Mucosa of descending colon (tissue), 3 donors: ENCODE measurements around the gene TCAP. TPM values are rescaled to one million over a fixed set of nuclear protein-coding genes. Genes with fewer than 3 reads are reported as not detected.
A peak's percentile ranks its signal among the peaks of the same experiment; 100 is the strongest.

Source experiments
- ATAC-seq: fragments of 200-7000 bp; cut with Tn5 transposase; one replicate; pipeline ENCODE4 v1.9.1; 2020; ENCODE audit warnings: mild to moderate bottlenecking, moderate library complexity
- DNase-seq, 3 donors: peaks; one replicate each; pipeline ENCODE4 v3.0.0-alpha.2; 2020
- H3K36me3 ChIP-seq: fragments of 200-600 bp; one replicate; pipeline ENCODE4 v1.8.0; 2021; ENCODE audit warnings: low read depth, mild to moderate bottlenecking
- H3K4me1 ChIP-seq: fragments of 200-600 bp; one replicate; pipeline ENCODE4 v1.8.0; 2021; ENCODE audit warnings: low read depth, mild to moderate bottlenecking
- H3K4me3 ChIP-seq: fragments of 200-600 bp; one replicate; pipeline ENCODE4 v1.8.0; 2021; ENCODE audit warnings: mild to moderate bottlenecking
- H3K9me3 ChIP-seq: fragments of 200-600 bp; one replicate; pipeline ENCODE4 v1.8.0; 2021; ENCODE audit warnings: mild to moderate bottlenecking
- intact Hi-C, 2 donors: fragments of 100-400 bp; cut with DNase I in 1 of 2; cut with micrococcal nuclease in 1 of 2; formaldehyde crosslinking; loops; one replicate each; pipeline versions ENCODE4 v1.11.0 to v1.11.1; 2022; cut with DNase I, micrococcal nuclease
- total RNA-seq, 3 donors: library from RNA; stranded (reverse); fragmentation: NEBNext Ultra II Directional in 2 of 3; extraction: Animal tissue kit (Norgen Biotek cat#: 25700) in 2 of 3; gene quantifications; one replicate each; pipeline versions ENCODE4 v1.2.1 to v1.2.4, GENCODE V29; 2021 to 2023
- TF ChIP-seq, protein P1 (sequence below): fragments of 200-600 bp; IDR thresholded peaks from one replicate; pipeline ENCODE4 v1.8.0; 2022; ENCODE audit warnings: antibody characterized with exemption, mild to moderate bottlenecking
- donor health status: DM: no; HTN: no; CAD: no; lungs with moderate emphysema.
- donor health status: DM: no; HTN: no; CAD: no.
- donor health status: DM: no; HTN: yes; CAD: no.

TCAP gene
- total RNA-seq, 3 donors from 2014 or later: 0.96 to 3.4 (median 1.5) TPM

DNA sequence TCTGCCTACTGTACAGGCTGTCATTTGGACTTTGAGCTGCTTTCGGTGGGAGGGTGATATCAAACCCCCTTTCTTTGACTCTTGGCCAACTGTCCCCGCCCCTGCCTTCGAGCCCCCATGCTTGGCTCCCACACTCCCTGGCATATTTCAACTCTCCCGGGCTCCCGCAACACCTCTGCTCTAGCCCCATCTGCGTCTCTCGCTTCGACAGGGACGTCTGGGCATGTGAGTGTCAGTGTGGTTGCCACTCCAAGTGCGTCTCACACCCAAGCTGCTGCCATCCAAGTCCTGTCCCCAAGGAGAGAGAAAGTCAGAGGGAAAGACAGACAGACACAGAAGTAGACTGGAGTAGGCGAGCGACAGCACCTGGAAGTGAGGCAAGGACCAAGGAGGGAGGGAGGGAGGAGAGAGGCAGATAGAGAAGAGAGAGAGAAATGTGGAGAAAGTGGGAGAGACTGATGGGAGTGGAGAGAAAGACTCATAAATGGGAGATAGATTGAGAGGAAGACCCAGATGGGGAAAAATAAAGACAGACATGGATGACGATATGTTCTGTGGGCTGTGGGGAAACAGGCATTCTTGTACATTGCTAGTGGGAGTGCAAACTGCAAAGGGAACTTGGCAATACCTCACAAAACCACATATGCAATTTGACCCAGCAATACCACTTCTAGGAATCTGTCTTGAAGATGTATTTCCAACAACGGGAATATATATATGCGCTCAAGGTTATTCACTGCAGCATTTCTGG is 16.4 kb upstream of the TCAP start:
- no peak for DNase-seq
- Histone ChIP-seq H3K4me1 (peaks cover 33% of the 10 kb centered on the region), H3K36me3 (no peaks in the 10 kb centered on the region), H3K9me3 (no peaks in the 10 kb centered on the region), H3K4me3 (no peak overlapping the region)
- ATAC-seq: no peak
- TF ChIP-seq, protein P1, sequence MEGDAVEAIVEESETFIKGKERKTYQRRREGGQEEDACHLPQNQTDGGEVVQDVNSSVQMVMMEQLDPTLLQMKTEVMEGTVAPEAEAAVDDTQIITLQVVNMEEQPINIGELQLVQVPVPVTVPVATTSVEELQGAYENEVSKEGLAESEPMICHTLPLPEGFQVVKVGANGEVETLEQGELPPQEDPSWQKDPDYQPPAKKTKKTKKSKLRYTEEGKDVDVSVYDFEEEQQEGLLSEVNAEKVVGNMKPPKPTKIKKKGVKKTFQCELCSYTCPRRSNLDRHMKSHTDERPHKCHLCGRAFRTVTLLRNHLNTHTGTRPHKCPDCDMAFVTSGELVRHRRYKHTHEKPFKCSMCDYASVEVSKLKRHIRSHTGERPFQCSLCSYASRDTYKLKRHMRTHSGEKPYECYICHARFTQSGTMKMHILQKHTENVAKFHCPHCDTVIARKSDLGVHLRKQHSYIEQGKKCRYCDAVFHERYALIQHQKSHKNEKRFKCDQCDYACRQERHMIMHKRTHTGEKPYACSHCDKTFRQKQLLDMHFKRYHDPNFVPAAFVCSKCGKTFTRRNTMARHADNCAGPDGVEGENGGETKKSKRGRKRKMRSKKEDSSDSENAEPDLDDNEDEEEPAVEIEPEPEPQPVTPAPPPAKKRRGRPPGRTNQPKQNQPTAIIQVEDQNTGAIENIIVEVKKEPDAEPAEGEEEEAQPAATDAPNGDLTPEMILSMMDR: no peak
- intact Hi-C loops: no loop called here

DNA sequence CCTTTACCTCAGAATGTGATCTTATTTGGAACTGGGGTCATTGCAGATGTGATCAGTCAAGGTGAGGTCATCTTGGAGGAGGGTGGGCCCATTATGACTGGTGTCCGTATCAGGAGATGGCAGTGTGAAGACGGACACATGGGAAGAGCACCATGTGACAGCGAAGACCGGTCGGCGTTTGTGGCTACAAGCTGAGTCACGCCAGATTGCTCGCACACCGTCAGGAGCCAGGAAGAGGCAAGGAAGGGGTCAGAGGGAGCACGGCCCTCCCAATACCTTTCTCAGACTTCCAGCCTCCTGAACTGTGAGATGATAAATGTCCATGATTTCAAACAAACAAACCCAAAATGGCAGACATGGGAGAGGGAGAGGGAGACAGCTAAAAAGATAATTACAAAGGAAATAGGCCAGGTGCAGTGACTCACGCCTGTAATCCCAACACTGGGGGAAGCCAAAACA is 15.0 kb upstream of the TCAP start:
- H3K36me3 ChIP-seq: no peaks in the 10 kb centered on the region
- no peaks in the 10 kb centered on the region for H3K9me3 ChIP-seq
- H3K4me3 ChIP-seq: no peak overlapping the region
- TF ChIP-seq, protein P1: no peak
- ATAC-seq: no peak
- no peak for DNase-seq
- intact Hi-C loops: no loop called here
- peaks cover 32% of the 10 kb centered on the region for H3K4me1 ChIP-seq

DNA sequence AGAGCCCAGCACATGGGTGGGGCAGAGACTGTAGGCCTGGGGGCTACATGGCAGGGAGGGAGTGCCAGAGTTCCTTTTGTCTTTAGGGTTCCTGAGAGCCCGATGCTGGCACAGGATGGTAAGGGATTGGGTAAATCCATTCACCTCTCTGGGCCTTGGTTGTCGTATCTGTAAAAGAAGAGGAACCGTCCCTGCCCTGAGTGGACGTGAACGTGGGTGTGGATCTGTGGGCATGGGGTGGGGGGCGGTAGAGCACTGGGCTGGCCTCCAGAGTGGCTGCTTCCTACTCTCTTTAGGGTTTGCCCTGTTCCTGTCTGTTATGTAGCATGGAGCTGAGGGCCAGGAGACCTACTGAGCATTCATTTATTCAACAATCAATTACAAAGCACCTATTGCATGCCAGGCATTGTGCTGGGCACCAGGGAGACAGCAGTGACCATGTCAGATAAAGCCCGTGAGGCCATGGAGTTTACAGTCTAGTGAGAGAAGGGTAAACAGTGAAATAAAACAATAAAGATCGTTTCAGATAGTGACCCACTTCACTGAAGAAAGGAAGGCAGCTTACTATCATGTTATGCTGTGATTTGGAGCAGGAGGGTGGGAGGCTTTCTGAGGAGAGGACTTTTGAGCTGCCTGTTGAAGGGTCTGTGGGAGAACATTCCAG is 13.1 kb upstream of the TCAP start:
- Histone ChIP-seq H3K4me1 (peaks cover 30% of the 10 kb centered on the region), H3K4me3 (no peak overlapping the region), H3K36me3 (no peaks in the 10 kb centered on the region), H3K9me3 (no peaks in the 10 kb centered on the region)
- DNase-seq: peak in 1 of 3 donors; percentile 37
- peak; percentile 87 for ATAC-seq
- TF ChIP-seq, protein P1: no peak
- intact Hi-C loops: no loop called here

DNA sequence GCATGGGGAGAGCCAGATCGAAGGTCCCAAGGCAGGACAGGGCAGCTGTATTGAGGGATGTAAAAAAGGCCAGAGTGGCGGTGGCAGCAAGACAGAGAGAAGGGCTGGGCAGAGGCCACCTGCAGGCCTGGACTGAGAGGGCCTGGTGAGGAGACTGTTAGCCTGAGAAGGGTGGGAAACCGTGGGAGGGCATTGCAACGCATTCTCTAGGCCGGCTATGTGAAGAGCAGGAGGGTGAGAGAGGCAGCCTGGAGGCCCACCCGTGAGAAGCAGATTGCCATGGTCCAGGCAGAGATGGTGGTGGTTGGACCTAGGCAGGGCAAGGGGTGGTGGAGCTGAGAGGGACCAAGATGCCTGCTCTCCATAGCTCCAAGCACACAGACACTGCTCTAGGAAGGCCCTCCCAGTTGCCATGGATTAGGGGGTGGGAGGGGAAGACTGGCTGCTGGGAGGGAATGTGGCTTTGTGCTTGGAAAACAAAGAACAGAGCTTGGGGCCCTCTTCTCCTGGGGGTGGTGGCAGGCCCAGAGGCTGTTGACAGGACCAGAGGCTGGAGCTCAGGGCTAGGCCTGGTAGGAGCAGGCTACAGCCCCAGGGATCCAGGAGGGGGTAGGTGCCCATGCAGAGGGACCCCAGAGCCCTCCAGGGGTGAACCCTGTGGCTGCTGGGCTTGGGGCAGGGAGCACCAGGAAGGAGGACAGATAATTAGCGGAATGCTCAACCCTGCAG is 12.4 kb upstream of the TCAP start:
- Histone ChIP-seq H3K9me3 (no peaks in the 10 kb centered on the region), H3K4me3 (no peak overlapping the region), H3K36me3 (no peaks in the 10 kb centered on the region), H3K4me1 (peaks cover 30% of the 10 kb centered on the region)
- DNase-seq (peak in 1 of 3 donors; percentile 51), ATAC-seq (peak; percentile 59)
- TF ChIP-seq, protein P1: no peak
- intact Hi-C loops: no loop called here

DNA sequence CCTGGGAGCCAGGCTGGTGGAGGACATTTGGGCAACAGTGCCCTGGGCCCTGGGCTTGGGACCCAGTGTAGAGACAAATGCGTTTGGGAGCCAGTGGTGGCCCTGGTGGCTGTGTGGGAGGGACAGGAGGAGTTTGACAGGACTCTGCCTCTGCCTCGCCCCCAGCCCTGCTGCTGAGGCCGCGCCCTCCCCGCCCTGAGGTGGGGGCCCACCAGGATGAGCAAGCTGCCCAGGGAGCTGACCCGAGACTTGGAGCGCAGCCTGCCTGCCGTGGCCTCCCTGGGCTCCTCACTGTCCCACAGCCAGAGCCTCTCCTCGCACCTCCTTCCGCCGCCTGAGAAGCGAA is 11.9 kb upstream of the TCAP start:
- DNase-seq: no peak
- peak; percentile 12 for ATAC-seq
- peaks cover 30% of the 10 kb centered on the region for H3K4me1 ChIP-seq
- intact Hi-C loops: no loop called here
- no peak overlapping the region for H3K4me3 ChIP-seq
- H3K9me3 ChIP-seq: no peaks in the 10 kb centered on the region
- TF ChIP-seq, protein P1: no peak
- H3K36me3 ChIP-seq: no peaks in the 10 kb centered on the region
